Transverse colon (tissue), 4 donors: ENCODE measurements around the gene TRIAP1. TPM values are rescaled to one million over a fixed set of nuclear protein-coding genes. Genes with fewer than 3 reads are reported as not detected.

Source experiments
- DNase-seq: peaks from one replicate; pipeline ENCODE4 v3.0.0-alpha.2; 2019
- H3K27ac ChIP-seq, 4 donors: fragments of 200-600 bp; sonication (generic); 2 replicates each; pipeline ENCODE4 v1.5.1; 2016 to 2018; ENCODE audit warnings: inconsistent platforms in 4 of 4
- H3K27me3 ChIP-seq: fragments of 200-600 bp; sonication (generic); 2 replicates; pipeline ENCODE4 v1.5.1; 2017; ENCODE audit warnings: inconsistent platforms
- H3K36me3 ChIP-seq, 4 donors: fragments of 200-600 bp; sonication (generic); 2 replicates each; pipeline ENCODE4 v1.5.1; 2017 to 2019; ENCODE audit warnings: inconsistent platforms in 4 of 4
- H3K4me1 ChIP-seq, 4 donors: fragments of 200-600 bp; sonication (generic); 2 replicates each; pipeline ENCODE4 v1.5.1; 2017 to 2020; ENCODE audit warnings: inconsistent platforms in 4 of 4
- H3K4me3 ChIP-seq, 4 donors: fragments of 200-600 bp; sonication (generic); 1 replicate in 1 of 4; 2 replicates in 3 of 4; pipeline versions ENCODE4 v1.5.1 to v1.6.1; 2017 to 2019; ENCODE audit warnings: inconsistent platforms in 4 of 4
- H3K9me3 ChIP-seq, 2 donors: fragments of 200-600 bp; sonication (generic); 2 replicates each; pipeline ENCODE4 v1.5.1; 2017 to 2019; ENCODE audit warnings: inconsistent platforms in 2 of 2
- EP300 ChIP-seq: sonication (generic); formaldehyde crosslinking; IDR thresholded peaks from one replicate; pipeline ENCODE4 v1.6.1; 2017; ENCODE audit warnings: antibody characterized with exemption, low read depth
- POLR2A ChIP-seq: fragments of 450-650 bp; IDR thresholded peaks from one replicate; pipeline ENCODE4 v1.6.1; 2016; ENCODE audit warnings: antibody characterized with exemption, mild to moderate bottlenecking, moderate library complexity
- POLR2AphosphoS5 ChIP-seq, 3 donors: sonication (generic); formaldehyde crosslinking; IDR thresholded peaks; one replicate each; pipeline ENCODE4 v1.6.1; 2016; ENCODE audit warnings: antibody characterized with exemption in 3 of 3
- WGBS, 2 donors: methylation state at CpG; one replicate each; pipeline ENCODE4 v1.1.5; 2018; ENCODE audit warnings: low coverage in 1 of 2; 5-methylcytosine and 5-hydroxymethylcytosine counted together
- in situ Hi-C, 4 donors: fragments of 200-750 bp; cut with MboI; loops; one replicate each; pipeline versions ENCODE4 v1.15.0 to v1.15.1; 2017; ENCODE audit warnings: low sequenced_read_pairs in 3 of 4, low pct_ligation_motif_present in 1 of 4, low pct_unique_long_range_greater_than_20kb in 1 of 4
- intact Hi-C: fragments of 100-400 bp; cut with DNase I; formaldehyde crosslinking; loops from one replicate; pipeline ENCODE4 v1.15.1; 2023; ENCODE audit warnings: low total_unique reads
- total RNA-seq, 4 donors: library from RNA; depleted of rRNA; stranded (reverse); fragments of >200 nt; gene quantifications; one replicate each; pipeline ENCODE4 v1.1.0, GENCODE V29; 2016
- TF ChIP-seq, protein P1 (sequence below), 5 experiments: fragments of 200-600 bp in 3 of 5; fragments of 450-650 bp in 2 of 5; sonication (generic) in 3 of 5; IDR thresholded peaks; 1 replicate in 2 of 5; 2 replicates in 3 of 5; pipeline ENCODE4 v1.5.1; 2016 to 2017; ENCODE audit warnings: antibody characterized with exemption in 5 of 5, inconsistent platforms in 3 of 5, mild to moderate bottlenecking in 2 of 5, moderate library complexity in 1 of 5

TRIAP1 gene
- total RNA-seq, 4 donors from 2014 or later, result 7.2 to 20.9 (median 11.9) TPM

DNA sequence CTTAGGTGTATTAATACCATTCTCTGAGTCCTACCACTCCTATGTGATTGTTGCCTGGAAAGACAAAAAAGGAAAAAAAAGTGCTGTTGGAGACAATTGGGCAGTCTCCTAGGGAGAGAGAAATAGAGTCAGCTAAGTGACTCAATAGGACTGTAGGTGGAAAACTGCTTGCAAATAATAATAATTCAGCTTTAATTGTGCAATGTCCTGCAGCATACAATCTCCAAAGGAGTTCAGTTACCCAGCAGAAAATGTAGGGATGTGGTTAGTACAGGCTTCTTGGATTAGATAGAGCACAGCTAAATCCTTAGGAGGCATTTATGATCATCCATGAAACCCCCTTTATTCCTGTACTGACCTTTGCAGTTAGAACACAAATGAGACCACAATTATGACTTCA, 26.3 kb upstream of the TRIAP1 start:
- Histone ChIP-seq H3K4me1 (peaks cover 0 to 29% (median 16%) of the 10 kb centered on the region in 4 donors), H3K36me3 (no peaks in the 10 kb centered on the region), H3K27me3 (no peaks in the 10 kb centered on the region), H3K9me3 (no peaks in the 10 kb centered on the region), H3K27ac (no peak overlapping the region), H3K4me3 (no peak overlapping the region)
- in situ Hi-C loops (no loop called here), intact Hi-C loops (no loop called here)
- TF ChIP-seq, protein P1, sequence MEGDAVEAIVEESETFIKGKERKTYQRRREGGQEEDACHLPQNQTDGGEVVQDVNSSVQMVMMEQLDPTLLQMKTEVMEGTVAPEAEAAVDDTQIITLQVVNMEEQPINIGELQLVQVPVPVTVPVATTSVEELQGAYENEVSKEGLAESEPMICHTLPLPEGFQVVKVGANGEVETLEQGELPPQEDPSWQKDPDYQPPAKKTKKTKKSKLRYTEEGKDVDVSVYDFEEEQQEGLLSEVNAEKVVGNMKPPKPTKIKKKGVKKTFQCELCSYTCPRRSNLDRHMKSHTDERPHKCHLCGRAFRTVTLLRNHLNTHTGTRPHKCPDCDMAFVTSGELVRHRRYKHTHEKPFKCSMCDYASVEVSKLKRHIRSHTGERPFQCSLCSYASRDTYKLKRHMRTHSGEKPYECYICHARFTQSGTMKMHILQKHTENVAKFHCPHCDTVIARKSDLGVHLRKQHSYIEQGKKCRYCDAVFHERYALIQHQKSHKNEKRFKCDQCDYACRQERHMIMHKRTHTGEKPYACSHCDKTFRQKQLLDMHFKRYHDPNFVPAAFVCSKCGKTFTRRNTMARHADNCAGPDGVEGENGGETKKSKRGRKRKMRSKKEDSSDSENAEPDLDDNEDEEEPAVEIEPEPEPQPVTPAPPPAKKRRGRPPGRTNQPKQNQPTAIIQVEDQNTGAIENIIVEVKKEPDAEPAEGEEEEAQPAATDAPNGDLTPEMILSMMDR (IDR thresholded peaks at IDR 0.05), result no peak
- TF ChIP-seq POLR2A, result no peak
- no peak for TF ChIP-seq POLR2AphosphoS5 (IDR thresholded peaks at IDR 0.05)
- no peak for TF ChIP-seq EP300
- no peak for DNase-seq

DNA sequence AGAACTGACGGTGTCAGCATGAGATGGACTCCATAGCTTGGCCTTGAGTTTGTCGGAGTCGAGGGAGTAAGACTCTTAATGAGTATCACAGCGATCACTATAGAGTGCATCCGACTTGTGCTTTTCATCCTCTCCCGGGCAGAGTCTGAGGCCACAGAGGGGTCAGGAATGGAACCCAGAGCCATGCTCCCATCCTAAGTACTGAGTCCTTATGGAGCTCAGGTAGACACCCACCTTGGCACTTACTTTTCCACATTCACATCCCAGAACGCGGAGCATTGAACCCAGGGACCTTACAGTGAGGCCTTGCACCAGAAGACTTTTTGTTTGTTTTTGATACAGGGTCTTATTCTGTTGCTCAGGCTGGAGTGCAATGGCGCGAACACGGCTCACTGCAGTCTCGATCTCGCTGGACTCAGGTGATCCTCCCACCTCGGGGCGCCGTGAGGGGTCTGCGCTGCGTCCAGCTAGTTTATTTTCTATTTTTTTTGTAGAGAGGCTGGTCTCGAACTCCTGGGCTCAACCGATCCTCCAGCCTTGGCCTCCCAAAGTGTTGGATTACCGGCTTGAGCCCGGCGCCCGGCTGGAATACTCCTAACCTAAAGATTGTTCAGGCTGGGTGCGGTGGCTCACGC, 24.1 kb upstream of the TRIAP1 start:
- peak overlapping the region; percentile 85 to 98 (median 94) for H3K4me3 ChIP-seq
- in situ Hi-C loops, result no loop called here
- TF ChIP-seq POLR2A (no peak), EP300 (no peak), POLR2AphosphoS5 (IDR thresholded peaks at IDR 0.05) (no peak)
- TF ChIP-seq, protein P1 (IDR thresholded peaks at IDR 0.05), result no peak
- WGBS, 2 donors, result 72% methylated on average over 26 of the region's 26 CpGs; no CpG with 5 or more reads in 1 of the 2 donors
- no peaks in the 10 kb centered on the region for H3K9me3 ChIP-seq
- no peaks in the 10 kb centered on the region for H3K27me3 ChIP-seq
- no peak for DNase-seq
- intact Hi-C loops, result no loop called here
- H3K4me1 ChIP-seq, result peaks cover 0 to 45% (median 20%) of the 10 kb centered on the region in 4 donors
- H3K36me3 ChIP-seq, result peaks cover 0 to 5% (median 2%) of the 10 kb centered on the region in 4 donors
- H3K27ac ChIP-seq, result peak overlapping the region; percentile 94 to 97 (median 96)

DNA sequence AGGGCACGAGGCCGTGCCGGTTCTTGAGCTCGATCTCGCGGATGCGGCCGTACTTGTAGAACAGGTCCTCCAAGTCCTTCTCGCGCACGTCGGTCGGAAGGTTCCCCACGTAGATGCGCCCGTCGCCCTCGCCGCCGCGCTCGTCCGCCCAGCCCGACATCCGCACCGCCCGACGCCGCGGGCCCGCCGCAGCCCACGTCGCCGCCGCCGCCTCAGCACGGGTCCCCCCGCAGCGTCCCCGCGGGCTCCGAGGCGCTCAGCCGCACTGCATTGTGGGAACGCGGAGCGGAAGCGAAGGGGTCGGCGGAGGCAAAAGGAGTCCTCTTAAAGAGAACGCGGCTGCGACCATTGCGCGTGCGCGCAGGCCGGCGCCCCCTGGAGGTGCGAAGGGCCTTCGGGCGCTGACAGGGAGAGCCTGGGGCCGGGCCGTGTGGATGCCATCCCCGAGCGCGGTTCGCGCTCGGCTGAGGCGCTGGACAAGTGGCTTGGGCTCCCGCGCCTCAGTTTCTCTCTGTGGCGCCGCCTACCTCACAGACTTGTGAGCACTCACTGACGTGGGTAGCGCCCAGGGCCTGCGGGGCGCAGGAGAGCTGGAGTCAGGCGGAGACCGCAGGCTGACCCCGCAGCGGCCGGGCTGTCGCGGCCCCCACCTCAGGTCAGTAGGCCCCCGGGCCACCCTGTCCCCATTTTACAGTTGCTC, 23.4 kb upstream of the TRIAP1 start, which contains the start of gene SRSF9:
TSS of gene SRSF9 (minus strand) at position 299 of the 700 bp plus-strand sequence. CDS start at position 160, 139 bp downstream.
- peak within 1 kb of the TSS; percentile 94 to 97 (median 96) for H3K27ac ChIP-seq
- peaks cover 0 to 42% (median 20%) of the 10 kb centered on the region in 4 donors for H3K4me1 ChIP-seq
- intact Hi-C loops (no loop called here), in situ Hi-C loops (no loop called here)
- DNase-seq, result peak; percentile 96
- TF ChIP-seq POLR2AphosphoS5 (IDR thresholded peaks at IDR 0.05) (peak; percentile 81 to 91 (median 89)), EP300 (no peak), POLR2A (peak; percentile 51)
- TF ChIP-seq, protein P1 (IDR thresholded peaks at IDR 0.05), result peak; percentile 81 to 93 (median 87)
- peaks cover 0 to 11% (median 5%) of the 10 kb centered on the region in 4 donors for H3K36me3 ChIP-seq
- H3K9me3 ChIP-seq, result no peaks in the 10 kb centered on the region
- H3K27me3 ChIP-seq, result no peaks in the 10 kb centered on the region
- peak within 1 kb of the TSS; percentile 85 to 98 (median 94) for H3K4me3 ChIP-seq
- WGBS, 2 donors, result 0% methylated on average over 48 of the region's 88 CpGs; no CpG with 5 or more reads in 1 of the 2 donors

DNA sequence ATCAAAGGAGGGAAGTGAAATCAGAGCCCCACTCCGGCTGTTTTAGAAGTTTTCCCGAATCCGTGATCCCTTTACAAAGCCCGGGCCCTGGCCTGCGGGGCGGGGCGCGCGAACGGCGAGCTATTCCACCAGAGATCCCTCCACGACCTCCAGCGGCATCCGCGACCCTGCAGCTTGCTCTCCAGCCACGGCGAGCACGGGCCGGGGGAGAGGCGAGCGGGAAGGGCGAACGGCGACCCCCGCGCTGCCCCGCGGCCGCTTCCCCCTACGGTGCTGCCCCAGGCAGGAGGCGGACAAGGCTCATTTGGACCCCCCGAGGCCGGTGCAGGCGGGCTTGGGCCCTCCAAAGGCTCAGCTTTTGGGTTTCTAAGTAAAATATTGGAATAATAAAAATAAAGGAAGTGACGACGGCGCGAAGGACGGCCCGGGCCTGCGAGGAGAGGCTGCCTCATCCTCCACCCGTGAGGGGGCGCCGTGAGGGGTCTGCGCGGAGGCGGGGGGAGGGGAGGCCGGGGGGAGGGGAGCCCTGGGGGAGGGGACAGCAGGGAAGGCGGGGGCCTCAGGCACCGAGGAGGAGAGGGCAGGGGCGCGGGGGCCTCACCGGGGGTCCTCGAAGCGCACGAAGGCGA, 22.8 kb upstream of the TRIAP1 start:
- H3K9me3 ChIP-seq, result no peaks in the 10 kb centered on the region
- in situ Hi-C loops (no loop called here), intact Hi-C loops (no loop called here)
- DNase-seq, result peak; percentile 36
- no peak for TF ChIP-seq POLR2AphosphoS5 (IDR thresholded peaks at IDR 0.05)
- TF ChIP-seq, protein P1 (IDR thresholded peaks at IDR 0.05), result no peak
- no peak for TF ChIP-seq EP300
- TF ChIP-seq POLR2A, result no peak
- no peaks in the 10 kb centered on the region for H3K27me3 ChIP-seq
- WGBS, 2 donors, result 4% methylated on average over 20 of the region's 57 CpGs; no CpG with 5 or more reads in 1 of the 2 donors
- peaks cover 0 to 39% (median 20%) of the 10 kb centered on the region in 4 donors for H3K4me1 ChIP-seq
- H3K36me3 ChIP-seq, result peaks cover 0 to 18% (median 9%) of the 10 kb centered on the region in 4 donors
- H3K4me3 ChIP-seq, result peak overlapping the region; percentile 85 to 98 (median 94)
- peak overlapping the region; percentile 94 to 97 (median 96) for H3K27ac ChIP-seq
